HCT116 (cell line): Measurements from ENCODE around the gene RNF151. TPM values are rescaled to one million over a fixed set of nuclear protein-coding genes. Genes with fewer than 3 reads are reported as not detected.

Experiments used
- ATAC-seq: fragments of 200-7000 bp; cut with Tn5 transposase; 2 replicates; pipeline ENCODE4 v1.9.1; 2020; ENCODE audit warnings: mild to moderate bottlenecking, moderate library complexity
- BruUV-seq: library from RNA; stranded (reverse); fragments of 400-500 nt; replicated peaks from 2 replicates; lab custom pipeline; 2021; lab: Mats Ljungman, UMichigan
- CTCF ChIA-PET: fragments of 300-600 bp; sonication (Branson Sonifier 250); formaldehyde crosslinking; loops from one replicate; lab custom pipeline; 2021; ENCODE audit warnings: antibody characterized with exemption; lab: Charles Lee
- POLR2A ChIA-PET: fragments of 300-600, 350-600 bp; sonication (Branson Sonifier 250); formaldehyde crosslinking; loops from one replicate; lab custom pipeline; 2021; ENCODE audit warnings: antibody characterized with exemption; lab: Charles Lee
- RAD21 ChIA-PET, 2 experiments: fragments of 300-600 bp; sonication (Branson Sonifier 250); formaldehyde crosslinking; loops; one replicate each; lab custom pipeline; 2023; ENCODE audit warnings: low total read pairs in 2 of 2; ENCODE audit not compliant: uncharacterized antibody in 2 of 2, unreplicated experiment in 2 of 2, low non-redundant PET in 1 of 2; lab: Charles Lee
- DNase-seq: peaks from one replicate; pipeline ENCODE4 v3.0.0-alpha.2; 2010; ENCODE audit warnings: low read depth, low spot score
- H2AFZ ChIP-seq: fragments of 200-600 bp; shearing (Covaris generic), sonication (generic); 2 replicates; pipeline ENCODE4 v1.6.1; 2017; ENCODE audit warnings: low read depth, mixed run types, mixed read lengths, antibody characterized with exemption, low read length; ENCODE audit not compliant: poor library complexity, severe bottlenecking
- H3K27ac ChIP-seq: 2 replicates; pipeline ENCODE4 v1.5.1; 2012; ENCODE audit warnings: low read depth, low read length
- H3K27me3 ChIP-seq: fragments of 200-600 bp; sonication (generic); 2 replicates; pipeline ENCODE4 v1.6.1; 2016; ENCODE audit warnings: mixed run types, low read length, mixed read lengths; ENCODE audit not compliant: insufficient read depth
- H3K36me3 ChIP-seq, 2 experiments: fragments of 200-500 bp in 1 of 2; fragments of 200-600 bp in 1 of 2; sonication (Bioruptor generic) in 1 of 2; sonication (generic) in 1 of 2; 2 replicates each; pipeline versions ENCODE4 v1.5.1 to v1.6.1; 2014 to 2016; ENCODE audit warnings: low read length in 2 of 2, inconsistent platforms in 1 of 2, mixed read lengths in 1 of 2, mixed run types in 1 of 2; ENCODE audit not compliant: insufficient read depth in 2 of 2, control insufficient read depth in 1 of 2
- H3K4me1 ChIP-seq, 2 experiments: fragments of 200-600 bp in 1 of 2; sonication (generic) in 1 of 2; 2 replicates each; pipeline versions ENCODE4 v1.5.1 to v1.6.1; 2012 to 2017; ENCODE audit warnings: low read length in 2 of 2, inconsistent platforms in 1 of 2, mild to moderate bottlenecking in 1 of 2, mixed read lengths in 1 of 2, mixed run types in 1 of 2, moderate library complexity in 1 of 2; ENCODE audit not compliant: insufficient read depth in 2 of 2, control insufficient read depth in 1 of 2
- H3K4me2 ChIP-seq: fragments of 200-600 bp; sonication (generic); 2 replicates; pipeline ENCODE4 v1.6.1; 2017; ENCODE audit warnings: mixed run types, low read length, mixed read lengths
- H3K4me3 ChIP-seq, 2 experiments: fragments of 200-600 bp in 1 of 2; sonication (generic) in 1 of 2; replicated peaks in 1 of 2; 2 replicates each; pipeline ENCODE4 v1.5.1; 2011 to 2016; ENCODE audit warnings: low read length in 2 of 2, control low read depth in 1 of 2, low read depth in 1 of 2, mild to moderate bottlenecking in 1 of 2, mixed read lengths in 1 of 2, mixed run types in 1 of 2
- H3K79me2 ChIP-seq: fragments of 200-600 bp; sonication (generic); 2 replicates; pipeline ENCODE4 v1.6.1; 2017; ENCODE audit warnings: mild to moderate bottlenecking, mixed run types, low read length, moderate library complexity, mixed read lengths; ENCODE audit not compliant: insufficient read depth
- H3K9ac ChIP-seq: fragments of 200-600 bp; sonication (generic); 2 replicates; pipeline ENCODE4 v1.6.1; 2016; ENCODE audit warnings: low read length, mixed read lengths
- H3K9me2 ChIP-seq: fragments of 200-600 bp; sonication (generic), shearing (Covaris generic); 2 replicates; pipeline ENCODE4 v1.6.1; 2017; ENCODE audit warnings: mixed run types, mild to moderate bottlenecking, moderate library complexity; ENCODE audit not compliant: insufficient read depth
- H3K9me3 ChIP-seq, 2 experiments: fragments of 200-500 bp in 1 of 2; fragments of 200-600 bp in 1 of 2; sonication (Bioruptor generic) in 1 of 2; sonication (generic) in 1 of 2; 2 replicates each; pipeline ENCODE4 v1.6.1; 2014 to 2017; ENCODE audit warnings: low read length in 2 of 2, mixed read lengths in 2 of 2, inconsistent platforms in 1 of 2, low read depth in 1 of 2, mild to moderate bottlenecking in 1 of 2, mixed run types in 1 of 2, moderate library complexity in 1 of 2; ENCODE audit not compliant: control insufficient read depth in 1 of 2, insufficient read depth in 1 of 2
- H4K20me1 ChIP-seq: fragments of 200-600 bp; sonication (generic), shearing (Covaris generic); 2 replicates; pipeline ENCODE4 v1.6.1; 2017; ENCODE audit warnings: mixed run types, mild to moderate bottlenecking, moderate library complexity; ENCODE audit not compliant: insufficient read depth
- CBX3 ChIP-seq: IDR thresholded peaks from 2 replicates; pipeline ENCODE4 v1.6.1; 2012; ENCODE audit warnings: low read depth
- CEBPB ChIP-seq: IDR thresholded peaks from 2 replicates; pipeline ENCODE4 v1.6.1; 2012; ENCODE audit warnings: low read depth
- EGR1 ChIP-seq: IDR thresholded peaks from 2 replicates; pipeline ENCODE4 v1.6.1; 2012; ENCODE audit warnings: low read depth
- EZH2phosphoT487 ChIP-seq: fragments of 200-600 bp; IDR thresholded peaks from 2 replicates; pipeline ENCODE4 v1.6.1; 2018; ENCODE audit warnings: antibody characterized with exemption, borderline replicate concordance
- POLR2AphosphoS5 ChIP-seq: IDR thresholded peaks from 2 replicates; pipeline ENCODE4 v1.6.1; 2011; ENCODE audit warnings: mild to moderate bottlenecking, low read depth, low read length, moderate library complexity
- YY1 ChIP-seq: IDR thresholded peaks from 2 replicates; pipeline ENCODE4 v1.6.1; 2011; ENCODE audit warnings: low read length, low read depth, moderate library complexity, mild to moderate bottlenecking; ENCODE audit not compliant: insufficient replicate concordance; ENCODE audit errors: extremely low read depth
- ZFX ChIP-seq: fragments of 450-650 bp; IDR thresholded peaks from 2 replicates; pipeline ENCODE4 v1.6.1; 2017
- ZNF274 ChIP-seq: fragments of 200-500 bp; sonication (Bioruptor generic); IDR thresholded peaks from 2 replicates; pipeline ENCODE4 v1.6.1; 2014; ENCODE audit warnings: mild to moderate bottlenecking, low read depth, low read length, inconsistent platforms
- intact Hi-C: fragments of 100-400 bp; cut with micrococcal nuclease; formaldehyde crosslinking; loops from 2 replicates; pipeline ENCODE4 v1.10.0; 2022
- total RNA-seq: library from RNA; stranded (reverse); gene quantifications from one replicate; pipeline ENCODE4 v1.2.1, GENCODE V29; 2021; ENCODE audit not compliant: unreplicated experiment
- TF ChIP-seq, protein P1 (sequence below), 3 experiments: fragments of 200-600 bp in 1 of 3; sonication (generic) in 1 of 3; IDR thresholded peaks in 2 of 3; conservative IDR thresholded peaks in 1 of 3; 2 replicates each; pipeline ENCODE4 v1.5.1; 2012 to 2017; ENCODE audit warnings: low read depth in 2 of 3, low read length in 2 of 3, antibody characterized with exemption in 1 of 3, borderline replicate concordance in 1 of 3, control low read depth in 1 of 3, mild to moderate bottlenecking in 1 of 3, mixed read lengths in 1 of 3, mixed run types in 1 of 3, moderate library complexity in 1 of 3; ENCODE audit not compliant: insufficient read depth in 1 of 3
- TF ChIP-seq, protein P2 (sequence below): IDR thresholded peaks from 2 replicates; pipeline ENCODE4 v1.6.1; 2011; ENCODE audit warnings: mild to moderate bottlenecking, low read length, moderate library complexity; ENCODE audit not compliant: insufficient replicate concordance; ENCODE audit errors: extremely low read depth
- TF ChIP-seq, protein P3 (sequence below): IDR thresholded peaks from 2 replicates; pipeline ENCODE4 v1.6.1; 2012

The RNF151 gene
- total RNA-seq, 1 experiment from 2014 or later, result 0.30 TPM

DNA sequence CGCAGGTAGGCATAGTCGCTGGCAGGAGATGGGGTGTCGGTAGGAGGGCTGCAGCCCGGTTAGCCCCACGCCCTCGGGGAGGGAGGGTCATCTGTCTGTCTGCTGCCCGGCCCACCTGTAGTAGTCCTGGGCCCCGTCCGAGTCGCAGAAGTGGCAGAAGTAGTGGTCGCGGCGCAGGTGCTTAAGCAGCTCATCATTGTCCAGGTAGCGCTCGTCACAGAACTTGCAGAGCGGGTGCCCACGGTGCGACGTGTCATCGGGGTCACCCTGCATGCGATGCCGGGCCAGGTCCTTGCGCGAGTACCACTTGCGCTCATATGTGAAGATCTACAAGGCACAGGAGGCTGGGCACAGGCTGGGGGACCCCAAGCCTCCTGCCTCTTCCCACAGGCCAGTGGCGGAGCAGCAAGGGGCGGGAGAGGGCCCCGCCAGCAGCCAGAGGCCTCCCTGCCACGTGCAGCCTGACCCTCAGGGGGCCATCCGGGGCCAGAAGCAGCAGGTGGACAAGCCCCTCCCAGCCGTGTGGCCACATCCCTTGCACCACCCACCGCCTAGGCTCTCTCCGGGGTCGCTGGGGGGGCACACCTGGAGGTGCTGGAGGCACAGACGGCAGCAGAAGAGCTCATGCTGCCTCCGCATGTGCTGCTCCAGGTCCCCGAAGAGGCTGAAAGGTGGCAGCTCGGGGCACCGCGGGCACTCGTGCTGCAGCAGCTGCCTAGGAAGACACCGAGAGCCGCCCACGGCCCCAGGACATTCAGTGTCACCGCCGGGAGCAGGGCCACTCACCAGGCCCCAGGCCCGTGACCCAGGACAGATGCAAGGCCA, 36.0 kb downstream of the RNF151 start:
- peaks cover 13 to 38% of the 10 kb centered on the region in 2 experiments for H3K4me1 ChIP-seq
- no peak overlapping the region for H3K4me3 ChIP-seq
- H3K4me2 ChIP-seq, result no peak overlapping the region
- no TSS peak for BruUV-seq
- intact Hi-C loops, result loop anchor here (5.0 kb wide), 1 partner anchor 140 kb away; no protein-coding TSS in a partner anchor
- H3K27ac ChIP-seq, result peak overlapping the region; percentile 19; the same call in 1 of the 2 replicates
- TF ChIP-seq CEBPB (no peak), POLR2AphosphoS5 (no peak), ZNF274 (no peak)
- H3K9me3 ChIP-seq, result no peaks in the 10 kb centered on the region
- no peaks in the 10 kb centered on the region; the same call in 1 of the 2 replicates for H4K20me1 ChIP-seq
- CTCF ChIA-PET, result interaction anchor here (1.4 to 1.6 kb wide), 2 partner anchors 14 to 20 kb away, joined by 3 to 12 read pairs; no protein-coding TSS in a partner anchor
- no peaks in the 10 kb centered on the region for H3K9me2 ChIP-seq
- no peaks in the 10 kb centered on the region for H3K27me3 ChIP-seq
- no peak for DNase-seq
- H2AFZ ChIP-seq, result no peak overlapping the region
- H3K79me2 ChIP-seq, result peaks cover 63% of the 10 kb centered on the region
- no peak for ATAC-seq
- POLR2A ChIA-PET, result interaction anchor here (2.1 to 2.6 kb wide), 2 partner anchors 38 to 138 kb away, joined by 9 to 10 read pairs; partner anchors contain the start of gene RPS2
- peaks cover 23 to 53% of the 10 kb centered on the region in 2 experiments; a peak in 3 of 4 replicates for H3K36me3 ChIP-seq
- H3K9ac ChIP-seq, result no peak overlapping the region
- RAD21 ChIA-PET, result no interaction called here

DNA sequence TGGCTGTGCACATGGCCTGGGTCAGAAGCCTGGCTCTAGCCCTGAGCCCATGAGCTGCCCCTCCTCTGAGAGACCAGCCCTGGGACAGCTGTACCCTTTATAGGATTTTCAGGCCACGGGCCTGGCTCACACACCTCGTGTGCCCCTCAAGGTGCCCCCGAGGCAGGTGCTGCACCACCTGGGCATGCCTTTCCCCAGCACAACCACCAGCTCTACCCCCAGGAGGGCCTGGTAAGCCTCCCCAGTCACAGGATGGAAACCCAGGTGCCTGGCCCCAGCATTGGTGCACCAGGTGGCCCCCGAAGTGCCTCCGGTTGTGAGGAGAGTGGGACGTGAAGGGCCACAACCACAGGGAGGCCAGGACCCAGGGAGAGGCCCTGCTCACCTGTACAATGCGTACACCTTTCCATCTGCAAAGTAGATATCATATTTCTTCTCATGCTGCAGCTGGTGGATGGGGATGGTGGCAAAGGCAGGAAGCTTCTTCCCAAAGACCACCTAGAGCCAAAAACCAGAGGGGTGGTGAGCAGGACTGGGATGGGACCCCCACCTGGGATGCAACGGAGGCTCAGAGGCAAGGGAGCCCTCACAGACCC, 36.7 kb downstream of the RNF151 start:
- no peak for ATAC-seq
- peaks cover 20 to 45% of the 10 kb centered on the region in 2 experiments for H3K4me1 ChIP-seq
- intact Hi-C loops, result loop anchor here (5.0 kb wide), 1 partner anchor 139 kb away; no protein-coding TSS in a partner anchor
- peaks cover 4% of the 10 kb centered on the region; the same call in 1 of the 2 replicates for H4K20me1 ChIP-seq
- H2AFZ ChIP-seq, result no peak overlapping the region
- no peaks in the 10 kb centered on the region for H3K9me3 ChIP-seq
- H3K9me2 ChIP-seq, result no peaks in the 10 kb centered on the region
- POLR2A ChIA-PET, result interaction anchor here (0.8 to 2.6 kb wide), 5 partner anchors 11 to 152 kb away, joined by 3 to 10 read pairs (median 6); partner anchors contain the start of genes RPS2 and TRAF7
- H3K79me2 ChIP-seq, result peaks cover 70% of the 10 kb centered on the region
- CTCF ChIA-PET, result interaction anchor here (0.8 to 1.6 kb wide), 10 partner anchors 12 to 141 kb away, joined by 3 to 20 read pairs (median 4); partner anchors contain the start of gene TBL3
- peak overlapping the region; percentile 8; the same call in 1 of the 2 replicates for H3K4me2 ChIP-seq
- no TSS peak for BruUV-seq
- no peak for DNase-seq
- H3K27ac ChIP-seq, result peak overlapping the region; percentile 19; the same call in 1 of the 2 replicates
- H3K4me3 ChIP-seq, result no peak overlapping the region
- peaks cover 23 to 46% of the 10 kb centered on the region in 2 experiments; a peak in 3 of 4 replicates for H3K36me3 ChIP-seq
- H3K9ac ChIP-seq, result no peak overlapping the region
- RAD21 ChIA-PET, result interaction anchor here in 1 of 2 experiments (1.0 kb wide), 1 partner anchor 137 kb away, joined by 7 read pairs; no protein-coding TSS in a partner anchor
- no peaks in the 10 kb centered on the region for H3K27me3 ChIP-seq
- TF ChIP-seq, protein P1, sequence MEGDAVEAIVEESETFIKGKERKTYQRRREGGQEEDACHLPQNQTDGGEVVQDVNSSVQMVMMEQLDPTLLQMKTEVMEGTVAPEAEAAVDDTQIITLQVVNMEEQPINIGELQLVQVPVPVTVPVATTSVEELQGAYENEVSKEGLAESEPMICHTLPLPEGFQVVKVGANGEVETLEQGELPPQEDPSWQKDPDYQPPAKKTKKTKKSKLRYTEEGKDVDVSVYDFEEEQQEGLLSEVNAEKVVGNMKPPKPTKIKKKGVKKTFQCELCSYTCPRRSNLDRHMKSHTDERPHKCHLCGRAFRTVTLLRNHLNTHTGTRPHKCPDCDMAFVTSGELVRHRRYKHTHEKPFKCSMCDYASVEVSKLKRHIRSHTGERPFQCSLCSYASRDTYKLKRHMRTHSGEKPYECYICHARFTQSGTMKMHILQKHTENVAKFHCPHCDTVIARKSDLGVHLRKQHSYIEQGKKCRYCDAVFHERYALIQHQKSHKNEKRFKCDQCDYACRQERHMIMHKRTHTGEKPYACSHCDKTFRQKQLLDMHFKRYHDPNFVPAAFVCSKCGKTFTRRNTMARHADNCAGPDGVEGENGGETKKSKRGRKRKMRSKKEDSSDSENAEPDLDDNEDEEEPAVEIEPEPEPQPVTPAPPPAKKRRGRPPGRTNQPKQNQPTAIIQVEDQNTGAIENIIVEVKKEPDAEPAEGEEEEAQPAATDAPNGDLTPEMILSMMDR (IDR thresholded peaks at IDR 0.05 in 2 of 3, conservative IDR thresholded peaks at IDR 0.05 in 1 of 3; ENCODE audit: borderline replicate concordance in 1 of 3, insufficient read depth in 1 of 3, low read depth in 2 of 3, low read length in 2 of 3), result no peak
- TF ChIP-seq CEBPB (no peak), EGR1 (no peak), EZH2phosphoT487 (no peak), YY1 (no peak), ZFX (no peak), CBX3 (no peak)
- TF ChIP-seq, protein P2, sequence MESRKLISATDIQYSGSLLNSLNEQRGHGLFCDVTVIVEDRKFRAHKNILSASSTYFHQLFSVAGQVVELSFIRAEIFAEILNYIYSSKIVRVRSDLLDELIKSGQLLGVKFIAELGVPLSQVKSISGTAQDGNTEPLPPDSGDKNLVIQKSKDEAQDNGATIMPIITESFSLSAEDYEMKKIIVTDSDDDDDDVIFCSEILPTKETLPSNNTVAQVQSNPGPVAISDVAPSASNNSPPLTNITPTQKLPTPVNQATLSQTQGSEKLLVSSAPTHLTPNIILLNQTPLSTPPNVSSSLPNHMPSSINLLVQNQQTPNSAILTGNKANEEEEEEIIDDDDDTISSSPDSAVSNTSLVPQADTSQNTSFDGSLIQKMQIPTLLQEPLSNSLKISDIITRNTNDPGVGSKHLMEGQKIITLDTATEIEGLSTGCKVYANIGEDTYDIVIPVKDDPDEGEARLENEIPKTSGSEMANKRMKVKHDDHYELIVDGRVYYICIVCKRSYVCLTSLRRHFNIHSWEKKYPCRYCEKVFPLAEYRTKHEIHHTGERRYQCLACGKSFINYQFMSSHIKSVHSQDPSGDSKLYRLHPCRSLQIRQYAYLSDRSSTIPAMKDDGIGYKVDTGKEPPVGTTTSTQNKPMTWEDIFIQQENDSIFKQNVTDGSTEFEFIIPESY, result no peak
- TF ChIP-seq, protein P3, sequence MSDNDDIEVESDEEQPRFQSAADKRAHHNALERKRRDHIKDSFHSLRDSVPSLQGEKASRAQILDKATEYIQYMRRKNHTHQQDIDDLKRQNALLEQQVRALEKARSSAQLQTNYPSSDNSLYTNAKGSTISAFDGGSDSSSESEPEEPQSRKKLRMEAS, result no peak
